VCaP (cell line): ENCODE data around the gene COL19A1.
A peak's percentile ranks its signal among the peaks of the same experiment; 100 is the strongest.

Experiments used
- H3K27ac ChIP-seq: fragments of 450-650 bp; 2 replicates; pipeline ENCODE4 v1.5.1; 2017
- TF ChIP-seq, protein P1 (sequence below): fragments of 450-650 bp; conservative IDR thresholded peaks from 2 replicates; pipeline ENCODE4 v1.5.1; 2017; ENCODE audit warnings: mild to moderate bottlenecking, moderate library complexity

Gene COL19A1

DNA sequence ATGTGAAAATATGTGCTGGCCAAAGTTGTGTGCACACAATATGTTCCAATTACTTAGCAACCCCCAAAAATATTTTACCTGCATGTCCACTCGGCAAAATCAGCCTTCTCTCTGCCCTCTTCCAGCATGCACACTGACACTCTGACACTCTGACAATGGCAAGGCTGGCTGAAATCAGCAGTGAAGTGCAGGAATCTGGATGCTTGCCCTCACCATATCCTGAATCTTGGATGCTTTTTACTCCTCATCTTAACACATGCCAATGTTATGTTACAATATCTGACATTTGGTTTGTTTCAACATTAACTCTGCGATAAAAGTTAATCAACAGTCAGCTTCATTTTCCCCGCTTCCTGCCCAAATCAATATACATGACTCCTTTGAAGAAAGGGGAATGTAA, 233.4 kb downstream of the COL19A1 start:
- TF ChIP-seq, protein P1, sequence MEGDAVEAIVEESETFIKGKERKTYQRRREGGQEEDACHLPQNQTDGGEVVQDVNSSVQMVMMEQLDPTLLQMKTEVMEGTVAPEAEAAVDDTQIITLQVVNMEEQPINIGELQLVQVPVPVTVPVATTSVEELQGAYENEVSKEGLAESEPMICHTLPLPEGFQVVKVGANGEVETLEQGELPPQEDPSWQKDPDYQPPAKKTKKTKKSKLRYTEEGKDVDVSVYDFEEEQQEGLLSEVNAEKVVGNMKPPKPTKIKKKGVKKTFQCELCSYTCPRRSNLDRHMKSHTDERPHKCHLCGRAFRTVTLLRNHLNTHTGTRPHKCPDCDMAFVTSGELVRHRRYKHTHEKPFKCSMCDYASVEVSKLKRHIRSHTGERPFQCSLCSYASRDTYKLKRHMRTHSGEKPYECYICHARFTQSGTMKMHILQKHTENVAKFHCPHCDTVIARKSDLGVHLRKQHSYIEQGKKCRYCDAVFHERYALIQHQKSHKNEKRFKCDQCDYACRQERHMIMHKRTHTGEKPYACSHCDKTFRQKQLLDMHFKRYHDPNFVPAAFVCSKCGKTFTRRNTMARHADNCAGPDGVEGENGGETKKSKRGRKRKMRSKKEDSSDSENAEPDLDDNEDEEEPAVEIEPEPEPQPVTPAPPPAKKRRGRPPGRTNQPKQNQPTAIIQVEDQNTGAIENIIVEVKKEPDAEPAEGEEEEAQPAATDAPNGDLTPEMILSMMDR, result no peak
- H3K27ac ChIP-seq, result no peak overlapping the region

DNA sequence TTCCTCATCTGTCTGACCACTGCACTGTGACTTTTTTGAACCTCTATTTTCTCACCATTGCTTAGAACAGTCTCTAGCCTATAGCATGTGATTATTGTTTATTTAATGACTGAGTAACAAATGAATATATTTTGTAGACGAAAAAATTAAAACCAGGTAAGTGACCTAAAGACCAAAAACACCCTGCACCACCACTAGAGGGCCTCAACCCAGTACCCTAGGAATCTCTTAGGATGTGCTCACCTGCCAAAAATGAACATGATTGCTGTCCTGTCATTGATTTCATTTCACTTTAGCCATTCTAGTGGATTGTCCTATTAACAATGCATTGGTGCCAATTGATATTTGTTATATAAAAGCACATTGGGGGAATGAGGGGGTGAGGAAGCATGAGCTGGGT, 237.4 kb downstream of the COL19A1 start:
- TF ChIP-seq, protein P1, result peak; percentile 83
- H3K27ac ChIP-seq, result no peak overlapping the region

DNA sequence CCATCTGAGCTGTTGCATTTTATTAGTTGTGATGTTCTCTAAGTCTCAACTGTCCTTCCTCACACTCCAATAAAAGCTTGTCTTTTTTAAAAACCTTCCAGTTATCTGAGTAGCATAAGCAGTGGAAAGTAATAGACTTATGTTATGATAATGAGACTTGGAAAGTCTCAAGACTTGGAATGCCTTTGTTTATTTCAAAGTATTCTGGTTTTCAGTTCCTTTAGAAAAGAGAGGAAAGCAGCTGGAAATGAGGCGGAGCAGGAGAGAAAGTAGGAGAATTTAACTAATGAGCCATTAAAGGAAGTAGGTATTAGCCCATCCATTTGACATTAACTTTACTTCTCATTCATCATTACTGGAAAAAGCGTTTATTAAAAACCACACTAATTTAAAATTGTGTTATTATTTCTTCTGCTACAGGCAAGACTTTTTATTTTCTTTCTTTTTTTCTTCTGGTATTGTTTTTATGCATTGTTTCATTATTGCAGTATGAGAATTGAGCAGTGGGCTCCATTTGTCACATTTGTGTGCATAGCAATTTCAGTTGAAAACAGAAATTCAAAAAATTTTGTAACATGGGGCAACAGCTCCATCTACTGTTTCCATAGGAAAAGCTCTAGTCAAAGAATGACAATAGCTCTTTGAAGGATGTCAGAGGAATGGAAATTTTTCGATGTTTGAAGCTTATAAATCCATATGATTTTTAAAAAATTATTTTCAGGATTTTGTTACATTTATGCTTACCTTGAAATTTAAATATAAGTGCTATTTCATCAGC, 241.7 kb downstream of the COL19A1 start:
- no peak overlapping the region for H3K27ac ChIP-seq
- TF ChIP-seq, protein P1, result peak; percentile 77

DNA sequence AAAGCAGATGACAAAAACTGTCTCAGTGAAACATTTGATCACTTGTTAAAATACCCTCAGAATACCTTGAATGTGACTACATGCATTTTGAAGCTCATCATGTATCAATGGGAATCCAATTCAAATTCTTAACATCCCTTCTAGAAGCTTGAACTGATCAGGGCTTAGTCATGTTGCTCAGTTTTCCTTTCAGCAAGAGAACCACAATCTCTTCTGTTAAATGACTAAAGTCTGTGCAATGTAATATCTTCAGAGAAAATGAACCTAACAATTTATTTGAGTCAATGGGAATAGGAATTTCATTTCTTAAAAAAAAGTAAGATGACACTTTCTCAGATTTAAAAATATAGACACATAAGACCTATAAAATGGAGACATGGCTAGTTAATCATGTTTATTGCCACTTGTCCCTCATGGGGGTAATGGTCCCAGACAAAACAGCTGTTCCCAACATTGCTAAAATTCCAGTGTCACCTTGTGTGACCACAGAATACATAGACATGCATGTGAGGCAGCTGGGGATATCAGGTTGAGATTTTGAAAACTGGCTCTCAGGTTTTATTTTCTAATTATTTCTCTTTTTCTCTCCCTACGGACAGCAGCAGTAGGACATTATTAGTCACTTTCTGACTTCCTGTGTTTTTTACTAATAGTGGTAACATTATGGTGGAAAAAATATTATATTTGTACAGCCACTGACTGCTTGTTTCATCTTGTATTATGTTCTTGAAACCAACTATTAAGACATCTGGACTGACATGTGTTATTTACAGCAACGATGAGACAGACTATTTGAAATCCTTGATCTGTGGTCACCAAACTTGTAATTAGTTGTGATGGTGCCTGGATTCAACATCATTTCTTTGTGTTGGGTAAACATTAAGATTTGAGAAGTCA, 244.0 kb downstream of the COL19A1 start:
- TF ChIP-seq, protein P1, result no peak
- H3K27ac ChIP-seq, result no peak overlapping the region

DNA sequence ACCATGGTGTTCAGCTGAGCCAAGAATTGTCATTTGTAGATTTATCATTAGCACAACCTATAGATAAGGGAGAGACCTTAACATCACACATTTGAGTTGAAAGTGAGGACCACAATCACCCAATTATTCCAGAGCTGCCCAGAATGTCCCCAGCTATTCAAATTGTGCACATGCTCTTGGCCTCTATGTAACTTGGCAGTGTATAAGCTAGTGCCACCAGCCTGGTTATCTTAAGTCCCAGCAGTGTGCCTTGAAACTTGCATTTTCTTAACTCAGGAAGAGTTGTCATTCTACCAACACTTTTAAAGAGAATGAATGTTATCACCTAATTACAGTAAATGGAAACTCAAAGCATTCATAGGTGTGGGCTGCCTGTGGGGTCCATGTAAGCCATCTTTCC, 245.4 kb downstream of the COL19A1 start:
- TF ChIP-seq, protein P1, result no peak

DNA sequence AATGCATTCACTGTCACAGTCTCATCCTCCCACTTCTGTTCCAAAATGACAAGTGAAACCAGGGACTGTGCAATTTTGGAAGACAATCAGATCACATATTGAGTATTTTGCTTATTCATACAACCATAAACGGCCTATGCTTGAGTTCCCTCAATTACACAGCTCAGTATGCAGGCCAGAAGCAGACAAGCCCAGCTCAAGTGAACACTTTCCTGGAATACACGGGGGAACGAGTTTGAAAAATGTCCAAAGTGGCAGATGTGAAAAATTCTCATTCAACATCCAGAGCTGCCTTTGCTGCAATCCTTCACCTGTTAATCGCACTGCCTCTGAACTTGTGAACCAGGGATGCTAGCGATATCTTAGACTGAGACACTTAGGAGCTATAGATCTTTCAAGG, 246.4 kb downstream of the COL19A1 start:
- no peak overlapping the region for H3K27ac ChIP-seq
- TF ChIP-seq, protein P1, result no peak

More for the DNA sequence above, 245.4 kb downstream of the COL19A1 start:
- no peak overlapping the region for H3K27ac ChIP-seq

DNA sequence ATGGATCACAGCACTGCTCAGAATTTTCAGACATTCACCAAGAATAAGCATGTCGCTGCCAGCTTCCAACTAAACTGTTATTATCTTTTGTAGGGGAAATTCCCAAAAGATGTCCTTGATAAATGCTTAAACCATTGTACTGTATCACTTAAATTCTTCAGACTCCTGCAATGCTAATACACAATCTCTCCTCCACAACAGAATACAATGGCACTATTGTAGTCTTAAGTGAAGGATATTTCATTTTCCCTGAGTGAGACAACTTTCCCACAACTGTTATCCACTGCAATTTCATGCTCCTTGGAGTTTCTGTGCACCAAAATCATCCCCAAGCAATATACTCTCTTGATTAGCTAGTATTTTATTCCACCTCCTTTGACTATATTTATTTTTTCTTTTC, 246.8 kb downstream of the COL19A1 start:
- TF ChIP-seq, protein P1, result no peak
- H3K27ac ChIP-seq, result no peak overlapping the region
